ENCODE measurements around the gene OPCML.

- TF ChIP-seq CTCF (IDR thresholded peaks at IDR 0.05; ENCODE audit: insufficient read depth, low read length) (no peak), REST (IDR thresholded peaks at IDR 0.05; ENCODE audit: insufficient replicate concordance, low read depth) (no peak), POLR2AphosphoS5 (IDR thresholded peaks at IDR 0.05; ENCODE audit: low read depth) (no peak), SPI1 (IDR thresholded peaks at IDR 0.05; ENCODE audit: borderline replicate concordance, low read depth) (no peak)
Measured at GRCh38 chr11:133253570-133253969, 278.7 kb downstream of the OPCML start.

Data from HL-60 (cell line).